NCI-H128 (cell line): ENCODE measurements around the gene POC1B.

Source experiments
- DNase-seq: peaks from one replicate; lab custom pipeline; 2025; ENCODE audit not compliant: unreplicated experiment; lab: John Stamatoyannopoulos, UW

Gene POC1B

DNA sequence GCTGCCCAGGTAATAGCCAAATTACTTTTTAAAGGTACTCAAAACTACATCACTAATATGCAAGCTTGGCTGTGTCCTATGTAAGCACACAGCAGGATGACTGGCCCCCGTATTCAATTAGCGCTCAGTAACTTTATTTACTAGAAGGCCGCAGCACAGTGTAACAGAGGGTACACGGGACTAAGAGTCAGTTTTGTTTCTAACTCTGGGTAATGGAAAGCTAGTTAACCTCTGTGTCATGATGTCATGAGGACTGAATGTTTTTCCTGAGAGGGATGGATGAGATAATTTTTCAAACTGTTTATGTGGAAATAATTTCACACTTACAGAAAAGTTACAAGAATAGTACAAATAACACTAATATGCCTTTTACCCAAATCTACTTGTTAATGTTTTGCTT is 28.4 kb downstream of the POC1B start:
- no peak for DNase-seq

DNA sequence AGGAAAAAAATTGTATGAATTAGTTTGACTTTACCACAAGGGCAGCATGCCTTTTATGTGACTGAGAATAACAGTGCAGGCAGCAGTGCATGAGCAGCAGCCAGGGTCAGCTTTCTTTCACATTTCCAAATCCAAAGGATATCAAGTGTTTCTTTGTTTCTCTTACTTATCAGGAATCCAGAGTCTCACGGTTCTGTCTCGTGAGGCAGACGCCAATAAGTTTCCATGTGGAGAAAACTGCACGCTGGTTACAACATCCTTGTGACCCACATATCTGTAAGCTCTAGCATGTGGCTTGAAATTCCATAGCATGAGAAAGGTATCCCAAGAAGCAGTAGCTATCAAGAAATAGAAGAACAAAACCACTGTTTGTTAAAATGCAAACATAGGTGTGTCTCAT is 28.8 kb downstream of the POC1B start:
- DNase-seq = no peak

DNA sequence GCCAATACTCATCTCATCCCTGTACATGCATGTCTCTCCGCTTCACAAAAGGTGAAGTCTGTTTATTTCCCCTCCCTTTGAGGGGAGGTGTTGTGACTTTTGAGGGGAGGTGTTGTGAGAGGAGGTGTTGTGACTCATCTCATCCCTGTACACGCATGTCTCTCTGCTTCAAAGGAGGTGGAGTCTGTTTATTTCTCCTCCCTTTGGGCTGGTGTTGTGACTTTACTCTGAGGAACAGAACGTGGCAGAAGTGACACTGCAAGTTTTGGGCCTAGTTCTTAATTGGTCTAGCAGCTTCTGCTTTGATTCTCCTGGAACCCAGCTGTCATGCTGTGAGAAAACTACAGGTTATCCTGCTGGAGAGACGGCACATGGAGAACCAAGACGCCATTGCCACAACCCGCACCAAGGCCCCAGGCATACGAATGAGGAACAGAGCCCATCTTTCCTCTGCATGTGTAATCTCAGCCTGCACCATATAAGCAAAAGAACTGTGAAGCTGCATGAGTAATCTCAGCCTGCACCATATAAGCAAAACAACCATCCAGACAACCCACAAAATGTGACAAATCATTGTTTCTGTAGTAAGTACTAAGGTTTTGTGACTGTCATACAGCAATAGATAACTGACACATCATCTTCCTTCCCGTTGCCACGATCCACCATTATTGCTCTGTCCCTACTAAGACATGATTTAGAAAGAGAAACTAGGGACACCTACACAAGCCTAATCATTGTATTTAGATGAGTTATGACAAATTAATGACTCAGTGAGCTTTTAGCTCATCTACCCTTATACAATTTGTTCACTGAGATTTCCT is 31.2 kb downstream of the POC1B start:
- DNase-seq = no peak

DNA sequence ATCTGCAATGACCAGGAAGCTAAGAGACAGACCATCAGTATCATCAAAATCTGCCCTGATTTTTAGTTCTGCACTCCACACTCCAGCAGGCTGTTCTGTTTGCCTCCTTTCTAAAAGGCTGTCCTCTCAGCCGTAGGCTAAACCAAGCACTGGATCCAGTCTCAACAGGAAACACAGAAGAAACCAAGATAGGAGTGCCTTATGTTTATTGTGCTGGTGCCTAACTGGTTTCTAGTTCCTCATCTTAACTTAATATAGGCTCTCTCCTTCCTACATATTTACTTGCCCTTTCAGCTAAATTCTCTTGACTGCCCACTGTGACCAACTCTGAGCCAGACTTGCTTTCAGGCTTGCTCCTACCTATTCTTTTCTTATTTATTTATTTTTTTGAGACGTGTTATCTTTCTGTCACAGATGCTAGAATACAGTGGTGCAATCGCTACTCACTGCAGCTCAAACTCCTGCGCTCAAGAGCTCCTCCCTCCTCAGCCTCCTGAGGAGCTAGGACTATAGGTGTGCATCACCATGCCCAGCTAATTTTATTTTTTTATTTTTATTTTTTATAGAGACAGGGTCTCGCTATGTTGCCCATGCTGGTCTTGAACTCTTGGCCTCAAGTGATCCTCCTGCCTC is 32.1 kb downstream of the POC1B start:
- no peak for DNase-seq

DNA sequence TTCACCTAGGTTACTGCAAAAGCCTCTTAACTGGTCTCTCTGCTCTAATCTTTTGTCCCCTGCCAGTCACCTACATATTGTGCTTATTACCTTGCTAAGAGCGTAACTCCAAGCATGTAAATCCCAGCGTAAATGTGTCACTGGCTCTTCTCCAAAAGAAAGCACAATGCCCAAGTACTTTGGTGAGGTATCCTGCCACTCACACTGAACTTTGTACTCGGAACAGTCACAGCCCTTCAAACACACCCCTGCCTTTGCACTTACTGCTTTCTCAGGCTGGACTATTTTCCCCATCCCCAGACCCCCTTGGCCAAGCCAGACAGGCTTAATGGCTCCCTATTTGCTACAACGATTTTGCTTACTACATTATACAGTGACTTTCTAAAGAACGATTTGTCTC is 33.0 kb downstream of the POC1B start:
- peak; percentile 39 for DNase-seq

DNA sequence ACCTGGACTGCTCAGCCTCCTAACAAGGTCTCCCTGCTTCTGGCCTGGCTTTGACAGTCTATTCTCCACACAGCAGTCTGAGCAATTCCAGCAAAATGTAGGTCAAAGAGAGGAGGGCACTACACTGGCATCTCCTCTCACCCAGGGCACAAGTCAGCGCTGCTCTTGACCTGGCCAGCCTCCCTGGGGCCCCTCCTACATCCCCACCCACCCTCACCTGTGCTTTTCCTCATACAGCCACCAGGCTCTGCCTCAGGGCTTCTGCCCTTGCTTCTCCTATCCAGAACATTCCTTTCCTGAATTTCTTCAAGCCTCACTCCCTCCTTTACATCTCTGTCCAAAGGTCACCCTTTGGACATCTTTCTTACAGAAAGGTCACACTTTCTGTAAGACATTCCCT is 34.9 kb downstream of the POC1B start:
- no peak for DNase-seq

DNA sequence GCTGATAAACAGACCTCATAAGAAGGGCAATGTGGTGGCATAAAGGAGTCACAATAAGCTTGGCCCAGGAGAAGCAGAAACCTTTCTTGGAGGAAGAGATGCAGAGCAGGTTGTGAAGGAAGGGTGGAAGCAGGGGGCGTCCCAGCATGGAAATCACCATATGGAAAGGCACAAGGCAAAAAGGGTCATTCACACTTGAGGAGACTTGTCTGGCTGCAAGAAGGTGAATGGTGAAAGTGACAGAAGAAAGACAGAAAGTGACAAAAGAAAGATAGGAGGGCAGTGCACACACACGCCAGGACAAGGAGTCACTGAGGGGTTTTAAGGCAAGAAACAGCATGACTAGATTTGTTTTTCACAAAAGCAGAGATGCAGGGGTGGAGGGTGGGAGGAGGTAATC is 39.6 kb downstream of the POC1B start:
- DNase-seq = no peak

DNA sequence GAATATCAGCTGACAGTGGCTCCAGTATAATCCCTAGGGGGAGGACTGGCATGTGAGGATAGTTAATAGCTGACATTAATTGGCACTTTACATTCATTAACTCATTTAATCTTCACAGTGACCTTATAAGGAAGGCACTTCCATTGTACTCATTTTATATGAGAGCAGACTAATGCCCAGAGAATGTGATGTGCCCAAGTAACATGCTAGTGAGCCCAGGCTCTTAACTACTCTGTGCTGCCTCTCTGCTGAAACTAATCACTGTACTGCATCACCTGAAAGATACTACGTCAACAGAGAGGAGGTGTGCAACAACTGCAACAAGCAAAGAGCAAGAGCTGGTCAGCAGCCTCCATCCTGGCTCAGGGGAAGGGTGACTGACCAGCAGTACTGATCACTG is 41.4 kb downstream of the POC1B start:
- DNase-seq = no peak

DNA sequence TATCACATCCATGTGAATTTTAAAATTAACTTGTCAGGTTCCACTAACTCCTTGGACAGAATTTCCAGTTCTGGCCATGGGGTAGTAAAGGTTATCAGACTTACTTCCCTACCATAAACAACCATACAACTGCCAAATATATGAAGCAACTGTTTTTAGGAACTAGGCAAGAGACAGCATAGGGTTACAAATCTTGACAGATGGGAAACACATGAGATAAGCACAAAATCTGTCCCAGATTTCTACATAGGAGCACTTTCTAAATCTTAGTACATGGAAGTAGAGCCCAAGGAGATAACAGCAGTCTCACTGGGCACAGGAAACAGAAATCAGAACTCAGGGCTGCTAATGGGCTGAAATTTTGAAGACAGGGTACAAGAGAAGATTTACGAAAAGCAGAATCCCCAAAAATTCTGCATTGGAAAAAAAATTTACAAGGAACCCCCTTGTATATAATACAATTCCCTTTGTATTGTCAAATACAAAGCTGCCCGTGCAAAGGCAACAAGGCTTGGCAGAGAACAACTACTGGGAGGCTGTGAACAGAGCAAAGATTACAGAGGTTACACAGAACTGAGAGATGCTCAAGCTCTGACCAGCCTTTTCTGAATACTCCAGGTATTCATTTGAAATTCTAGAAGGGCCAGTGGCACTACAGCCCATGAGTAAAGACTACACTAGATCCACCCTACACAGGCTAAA is 44.5 kb downstream of the POC1B start:
- DNase-seq = no peak

DNA sequence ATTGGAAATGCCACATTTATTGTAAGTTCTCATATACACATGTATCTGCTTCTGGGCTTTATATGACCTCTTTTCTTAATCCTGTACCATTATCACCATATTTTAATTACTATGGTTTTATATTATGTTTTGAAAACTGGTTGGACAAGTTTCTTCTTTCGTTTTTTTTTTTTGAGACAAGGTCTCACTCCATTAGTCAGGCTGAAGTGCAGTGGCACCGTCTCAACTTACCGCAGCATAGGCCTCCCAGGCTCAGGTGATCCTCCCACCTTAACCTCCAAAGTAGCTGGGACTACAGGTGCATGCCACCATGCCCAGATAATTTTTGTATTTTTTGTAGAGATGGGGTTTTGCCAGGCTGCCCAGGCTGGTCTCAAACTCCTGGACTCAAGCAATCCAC is 45.9 kb downstream of the POC1B start:
- no peak for DNase-seq

DNA sequence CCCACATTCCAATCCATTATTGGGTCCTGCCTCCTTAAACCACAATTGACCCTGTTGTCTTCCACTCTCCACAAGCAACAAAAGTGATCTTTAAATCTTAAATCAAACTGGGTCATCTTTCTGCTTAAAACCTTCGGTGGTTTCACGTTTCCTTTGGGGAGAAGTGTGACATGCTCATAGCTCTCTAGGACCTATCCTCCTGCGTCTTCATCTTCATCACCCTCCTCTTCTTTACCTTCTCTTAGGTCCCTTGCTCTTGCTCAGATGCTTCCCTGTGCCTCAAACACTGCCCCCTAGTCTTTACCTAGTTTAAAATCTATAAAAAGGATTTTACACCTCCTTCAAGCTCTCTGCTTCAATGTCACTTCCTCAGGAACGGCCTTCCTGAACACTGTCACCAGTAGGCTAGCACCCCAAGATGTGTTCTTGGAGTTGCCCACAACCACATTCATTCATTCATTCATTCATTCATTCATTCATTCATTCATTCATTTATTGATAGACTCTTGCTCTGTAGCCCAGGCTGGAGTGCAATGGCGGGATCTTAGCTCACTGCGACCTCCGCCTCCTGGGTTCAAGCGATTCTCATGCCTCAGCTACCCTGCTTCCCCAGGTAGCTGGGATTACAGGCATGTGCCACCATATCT is 48.1 kb downstream of the POC1B start:
- DNase-seq = no peak

DNA sequence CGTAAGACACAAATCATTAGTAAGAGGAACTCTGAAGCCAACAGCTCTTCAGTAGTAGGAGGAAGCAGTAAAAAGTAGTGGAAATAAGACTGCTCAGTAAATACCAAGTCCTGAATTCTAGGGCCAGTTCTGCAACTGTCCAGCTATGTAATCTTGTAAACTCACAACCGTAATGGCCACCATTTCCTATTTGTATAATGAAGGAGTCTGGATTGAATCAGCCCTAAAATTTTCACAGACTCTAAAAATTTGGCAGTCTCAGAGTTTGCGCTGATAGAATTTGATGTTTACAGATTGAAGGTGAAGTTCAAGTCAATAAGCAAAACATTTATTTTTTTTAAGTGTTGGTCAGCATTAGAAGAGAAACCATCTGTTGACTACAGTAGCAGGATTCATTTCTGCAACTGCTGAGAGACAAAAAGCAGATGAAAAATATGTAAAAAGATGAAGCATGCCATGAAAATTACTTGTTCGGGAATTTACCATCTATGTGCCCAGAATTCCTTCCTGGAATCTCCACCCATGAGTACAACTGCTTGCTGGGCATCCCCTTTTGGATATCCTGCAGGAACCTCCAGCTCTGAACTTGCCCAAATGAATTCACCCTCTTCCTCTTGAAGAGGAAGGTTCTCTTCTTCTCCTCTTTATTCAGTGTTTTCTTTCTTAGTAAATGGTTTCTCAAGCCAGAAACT is 48.8 kb downstream of the POC1B start:
- no peak for DNase-seq

DNA sequence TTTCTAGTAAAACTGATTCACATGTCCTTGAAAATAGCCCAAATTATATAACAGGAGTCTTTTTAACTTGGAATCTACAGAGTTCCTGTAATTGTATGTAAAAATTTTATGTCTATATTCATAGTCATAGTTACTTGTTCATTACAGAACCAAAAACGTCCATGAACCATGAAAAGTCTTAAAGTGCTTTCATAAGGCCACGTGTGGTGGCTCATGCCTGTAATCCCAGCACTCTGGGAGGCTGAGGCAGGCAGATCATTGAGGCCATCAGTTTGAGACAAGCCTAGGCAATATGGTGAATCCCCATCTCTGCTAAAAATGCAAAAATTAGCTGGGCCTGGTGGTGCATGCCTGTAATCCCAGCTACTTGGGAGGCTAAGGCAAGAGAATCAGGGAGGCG is 49.6 kb downstream of the POC1B start:
- DNase-seq = no peak

DNA sequence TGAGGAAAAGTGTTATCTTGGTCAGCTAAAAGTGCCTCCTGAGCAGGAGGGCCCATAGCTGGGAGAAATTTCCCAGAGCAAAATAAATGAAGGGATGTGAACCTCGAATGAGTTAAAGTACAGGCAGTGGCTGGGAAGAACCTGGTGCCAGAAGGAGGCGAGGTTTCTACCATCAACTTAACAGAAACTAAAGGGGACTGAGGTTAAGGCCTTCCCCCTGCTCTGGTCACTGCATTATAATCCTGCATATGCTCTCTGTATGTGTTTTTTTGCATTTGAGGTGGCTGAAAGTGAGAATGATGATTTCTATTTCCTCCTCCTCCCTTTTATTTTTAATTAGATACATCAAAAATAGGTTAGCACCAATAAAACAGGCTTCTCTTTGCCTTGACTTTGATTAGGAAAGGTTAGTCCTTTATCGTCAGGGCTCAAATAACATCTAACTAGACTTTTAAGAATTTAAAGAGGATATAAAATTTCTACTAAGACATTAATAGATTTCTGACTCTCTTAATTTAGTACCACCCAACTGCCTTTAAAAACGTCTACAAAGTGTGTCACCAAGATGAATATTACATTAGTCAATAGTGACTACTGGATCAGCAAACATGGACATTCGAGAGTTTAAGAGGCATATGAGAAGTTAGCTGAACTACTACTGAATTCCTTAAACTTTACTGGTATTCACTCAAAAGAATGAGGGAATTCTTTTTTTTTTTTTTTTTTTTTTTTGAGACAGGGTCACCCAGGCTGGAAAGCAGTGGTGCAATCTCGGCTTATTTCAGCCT is 50.5 kb downstream of the POC1B start:
- no peak for DNase-seq

DNA sequence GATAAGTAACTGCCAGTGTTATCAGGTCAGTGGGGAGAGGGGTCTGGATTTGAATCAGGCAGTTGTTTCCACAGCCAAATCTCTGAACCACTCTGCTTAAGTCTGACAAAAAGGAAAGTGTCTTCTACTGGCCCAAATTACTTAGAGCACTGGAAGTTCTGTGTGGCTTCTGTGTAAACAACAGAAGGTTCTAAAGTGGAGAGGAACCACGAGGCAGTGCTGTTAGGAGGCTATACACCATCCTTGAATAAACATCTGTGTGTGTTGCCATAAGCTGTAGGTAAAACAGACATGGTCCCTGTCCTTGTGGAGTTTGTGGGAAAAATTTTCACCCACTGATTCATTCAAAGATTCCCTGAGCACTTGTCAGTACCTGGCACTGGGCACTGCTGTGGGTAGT is 51.2 kb downstream of the POC1B start:
- no peak for DNase-seq

DNA sequence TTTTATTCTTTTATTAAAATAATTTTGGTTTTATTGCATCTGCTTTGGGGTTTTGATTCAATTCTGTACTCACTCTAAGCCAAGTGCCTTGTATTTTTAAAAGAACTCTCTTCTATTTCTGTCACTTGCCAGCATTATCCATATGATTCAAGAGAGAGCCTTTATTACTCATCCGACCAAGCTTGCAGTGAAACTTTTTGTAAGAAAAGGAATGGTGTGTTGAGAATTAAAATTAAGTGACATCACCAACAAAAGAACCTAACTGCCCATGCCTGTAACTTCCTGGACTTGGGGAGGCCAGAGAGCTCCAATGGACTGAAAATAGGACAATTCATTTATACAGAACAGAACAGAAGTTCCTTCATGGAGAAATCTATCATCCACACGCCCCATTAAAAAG is 53.3 kb downstream of the POC1B start:
- no peak for DNase-seq

DNA sequence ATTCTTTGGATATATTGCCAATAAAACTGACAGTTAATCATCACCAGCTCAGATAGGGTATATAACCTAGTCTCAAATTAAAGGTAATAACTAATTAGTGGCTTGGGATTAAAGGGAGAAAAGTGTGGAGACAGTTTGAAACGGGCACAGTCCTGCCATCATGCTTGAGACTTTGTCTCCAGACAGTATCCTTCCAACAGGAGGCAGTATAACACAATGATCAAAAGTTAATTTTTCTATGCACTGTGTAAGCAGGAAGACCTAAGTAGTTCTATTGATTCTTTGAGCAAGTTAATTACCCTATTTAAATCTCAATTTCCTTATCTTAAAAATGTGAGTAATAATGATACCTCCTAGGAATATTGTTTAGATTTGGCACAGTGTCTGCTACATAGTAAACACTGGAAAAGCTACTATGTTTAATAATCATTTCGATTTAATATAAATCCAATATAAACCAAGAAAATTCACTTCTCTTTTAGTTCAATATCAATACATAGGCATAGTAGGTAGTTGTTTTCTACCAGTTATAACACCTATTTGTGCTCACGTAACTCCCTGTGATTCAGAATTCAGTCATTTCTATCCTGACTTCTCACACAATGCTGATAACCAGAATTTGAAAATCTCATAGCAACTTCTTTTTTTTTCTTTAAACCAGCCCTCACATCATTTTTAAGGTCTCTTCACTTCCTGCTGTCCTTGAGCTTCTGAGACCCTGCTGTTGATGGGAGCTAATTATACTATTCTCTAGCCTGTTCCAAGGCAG is 54.9 kb downstream of the POC1B start:
- DNase-seq = no peak

DNA sequence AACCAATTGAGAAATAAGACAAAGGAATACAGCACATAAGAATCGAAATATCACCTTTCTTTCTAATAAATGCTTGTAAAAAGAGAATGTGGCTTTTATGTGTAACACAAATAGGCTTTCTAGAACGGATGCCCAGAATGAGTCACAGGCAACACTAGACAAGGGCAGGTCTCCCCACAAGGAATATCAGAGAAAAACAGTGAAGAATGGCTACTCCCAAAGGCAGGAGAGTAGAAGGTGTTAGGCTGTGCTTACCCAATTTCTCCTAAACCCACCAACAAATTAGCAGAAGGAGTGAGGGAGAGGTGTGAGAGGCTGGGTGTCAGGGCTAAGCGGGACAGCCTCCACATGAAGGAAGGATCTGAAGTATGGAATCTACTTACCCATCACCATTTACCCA is 56.5 kb downstream of the POC1B start:
- DNase-seq = no peak

DNA sequence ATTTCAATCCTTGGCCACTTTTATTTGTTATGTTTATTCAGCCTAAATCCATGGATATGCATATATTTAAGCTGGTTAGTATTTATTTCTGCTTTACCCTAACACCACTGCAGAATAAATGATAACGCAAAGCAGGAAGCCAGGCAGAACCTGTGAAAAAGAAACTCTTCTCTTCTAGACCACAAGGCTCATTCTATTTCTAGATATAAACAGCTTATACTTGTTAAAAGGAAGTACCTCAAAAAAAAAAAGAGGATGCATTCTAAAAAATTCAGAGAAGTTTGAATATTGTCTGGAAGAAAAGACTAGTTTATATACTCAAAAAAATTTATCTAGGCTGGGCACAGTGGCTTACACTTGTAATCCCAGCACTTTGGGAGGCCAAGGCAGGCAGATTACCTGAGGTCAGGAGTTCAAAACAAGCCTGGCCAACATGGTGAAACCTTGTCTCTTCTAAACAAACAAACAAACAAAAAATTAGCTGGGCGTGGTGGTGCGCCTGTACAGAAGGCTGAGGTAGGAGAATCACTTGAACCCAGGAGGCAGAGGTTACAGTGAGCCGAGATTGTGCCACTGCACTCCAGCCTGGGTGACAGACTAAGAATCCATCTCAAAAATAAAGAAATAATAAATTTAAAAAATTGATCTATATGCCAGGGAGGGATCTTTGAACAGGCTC is 57.1 kb downstream of the POC1B start:
- no peak for DNase-seq
